Measurements from ENCODE around the gene MT3. TPM values are rescaled to one million over a fixed set of nuclear protein-coding genes. Genes with fewer than 3 reads are reported as not detected.

Gene MT3
- total and polyA plus RNA-seq, 9 of the 15 experiments (the other 6 are each of a cell fraction or from before 2014, with no cell fraction given), result not detected

DNA sequence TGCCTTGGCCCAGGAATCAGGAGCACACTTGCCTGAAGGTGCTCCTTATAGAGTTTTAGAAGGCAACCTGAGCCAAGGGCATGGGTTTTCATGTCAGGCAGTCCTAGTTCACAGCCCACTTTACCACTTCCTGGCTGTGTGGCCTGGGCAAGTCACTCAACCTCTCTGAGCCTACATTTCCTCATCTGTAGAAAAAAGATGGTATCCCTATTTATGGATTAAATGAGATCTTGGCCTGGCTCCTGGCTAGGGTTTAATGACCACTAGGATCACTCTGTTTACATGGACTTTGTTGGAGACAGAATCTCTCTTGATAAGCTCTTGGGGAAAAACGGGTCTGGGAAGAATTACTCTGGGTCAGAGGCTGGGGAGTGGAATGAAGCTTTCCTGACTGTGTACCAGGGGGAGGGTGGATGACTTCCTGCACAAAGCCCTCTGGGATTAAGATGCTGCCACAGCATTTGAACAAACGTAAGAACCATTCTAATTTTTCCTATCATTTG lies 21.3 kb downstream of the MT3 start:
- H3K27me3 ChIP-seq (ENCODE audit: control insufficient read depth in 2 of 2, insufficient read depth in 2 of 2, low read length in 2 of 2), result peaks cover 0 to 6% of the 10 kb centered on the region in 2 experiments; a peak in 2 of 5 replicates
- H4K20me1 ChIP-seq (replicated peaks; ENCODE audit: control insufficient read depth, insufficient read depth, low read length), result no peaks in the 10 kb centered on the region
- intact Hi-C loops (cut with micrococcal nuclease) (no loop called here), in situ Hi-C loops (cut with MboI) (no loop called here)
- peak overlapping the region; percentile 97 for H2AFZ ChIP-seq (ENCODE audit: low read depth, low read length)
- ChIA-PET POLR2A (interaction anchor here (0.6 to 0.8 kb wide), 2 partner anchors 79 to 227 kb away, joined by 3 read pairs; no protein-coding TSS in a partner anchor), CTCF (ENCODE audit: low intra/inter-chr PET ratio) (no interaction called here)
- no peak for FAIRE-seq
- H3K4me3 ChIP-seq, result no peak overlapping the region
- DNase-seq (ENCODE audit: extremely low read depth in 1 of 4, low spot score in 3 of 4), result no peak
- ATAC-seq, result no peak
- H3K79me2 ChIP-seq (ENCODE audit: control insufficient read depth, insufficient read depth, low read length), result no peaks in the 10 kb centered on the region
- H3K9me1 ChIP-seq (ENCODE audit: control insufficient read depth, insufficient read depth, low read length), result no peaks in the 10 kb centered on the region
- H3K9ac ChIP-seq (ENCODE audit: insufficient read depth in 1 of 2, low read depth in 2 of 2, low read length in 2 of 2), result no peak overlapping the region; a peak in 1 of 4 replicates
- H3K27ac ChIP-seq (ENCODE audit: extremely low read depth, low read depth, low read length), result no peak overlapping the region
- H3K36me3 ChIP-seq (ENCODE audit: control insufficient read depth, insufficient read depth, low read length), result no peaks in the 10 kb centered on the region
- no TSS peak for BruUV-seq (replicated peaks)
- H3K4me1 ChIP-seq (replicated peaks in 1 of 2; ENCODE audit: control insufficient read depth in 2 of 2, insufficient read depth in 2 of 2, low read length in 2 of 2), result peaks cover 27 to 29% of the 10 kb centered on the region in 2 experiments
- 43% methylated on average over 2 of the region's 2 CpGs for WGBS (ENCODE audit: insufficient coverage, low coverage, missing lambda C conversion rate)
- H3K4me2 ChIP-seq (ENCODE audit: insufficient read depth, low read length), result peak overlapping the region; percentile 78; the same call in 1 of the 2 replicates
- H3K9me3 ChIP-seq (replicated peaks; ENCODE audit: control insufficient read depth, insufficient read depth, low read depth, low read length), result no peaks in the 10 kb centered on the region
- TF ChIP-seq KAT2B (IDR thresholded peaks at IDR 0.05; ENCODE audit: low read depth, low read length) (no peak), KLF10 (CRISPR knock-in tag; IDR thresholded peaks at IDR 0.05) (no peak), TEAD4 (IDR thresholded peaks at IDR 0.05; ENCODE audit: low read length) (no peak), TEAD4 (CRISPR knock-in tag; IDR thresholded peaks at IDR 0.05; ENCODE audit: borderline replicate concordance) (no peak), RBM25 (IDR thresholded peaks at IDR 0.05; ENCODE audit: low read depth, low read length, severe bottlenecking) (peak; percentile 66), LCOR (CRISPR knock-in tag; IDR thresholded peaks at IDR 0.05) (no peak), MCM3 (IDR thresholded peaks at IDR 0.05) (no peak), WHSC1 (IDR thresholded peaks at IDR 0.05; ENCODE audit: low read length) (no peak)
- TF ChIP-seq, protein P1, sequence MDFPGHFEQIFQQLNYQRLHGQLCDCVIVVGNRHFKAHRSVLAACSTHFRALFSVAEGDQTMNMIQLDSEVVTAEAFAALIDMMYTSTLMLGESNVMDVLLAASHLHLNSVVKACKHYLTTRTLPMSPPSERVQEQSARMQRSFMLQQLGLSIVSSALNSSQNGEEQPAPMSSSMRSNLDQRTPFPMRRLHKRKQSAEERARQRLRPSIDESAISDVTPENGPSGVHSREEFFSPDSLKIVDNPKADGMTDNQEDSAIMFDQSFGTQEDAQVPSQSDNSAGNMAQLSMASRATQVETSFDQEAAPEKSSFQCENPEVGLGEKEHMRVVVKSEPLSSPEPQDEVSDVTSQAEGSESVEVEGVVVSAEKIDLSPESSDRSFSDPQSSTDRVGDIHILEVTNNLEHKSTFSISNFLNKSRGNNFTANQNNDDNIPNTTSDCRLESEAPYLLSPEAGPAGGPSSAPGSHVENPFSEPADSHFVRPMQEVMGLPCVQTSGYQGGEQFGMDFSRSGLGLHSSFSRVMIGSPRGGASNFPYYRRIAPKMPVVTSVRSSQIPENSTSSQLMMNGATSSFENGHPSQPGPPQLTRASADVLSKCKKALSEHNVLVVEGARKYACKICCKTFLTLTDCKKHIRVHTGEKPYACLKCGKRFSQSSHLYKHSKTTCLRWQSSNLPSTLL (IDR thresholded peaks at IDR 0.05), result no peak
- TF ChIP-seq, protein P2, sequence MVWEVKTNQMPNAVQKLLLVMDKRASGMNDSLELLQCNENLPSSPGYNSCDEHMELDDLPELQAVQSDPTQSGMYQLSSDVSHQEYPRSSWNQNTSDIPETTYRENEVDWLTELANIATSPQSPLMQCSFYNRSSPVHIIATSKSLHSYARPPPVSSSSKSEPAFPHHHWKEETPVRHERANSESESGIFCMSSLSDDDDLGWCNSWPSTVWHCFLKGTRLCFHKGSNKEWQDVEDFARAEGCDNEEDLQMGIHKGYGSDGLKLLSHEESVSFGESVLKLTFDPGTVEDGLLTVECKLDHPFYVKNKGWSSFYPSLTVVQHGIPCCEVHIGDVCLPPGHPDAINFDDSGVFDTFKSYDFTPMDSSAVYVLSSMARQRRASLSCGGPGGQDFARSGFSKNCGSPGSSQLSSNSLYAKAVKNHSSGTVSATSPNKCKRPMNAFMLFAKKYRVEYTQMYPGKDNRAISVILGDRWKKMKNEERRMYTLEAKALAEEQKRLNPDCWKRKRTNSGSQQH (CRISPR knock-in tag; IDR thresholded peaks at IDR 0.05), result no peak
- TF ChIP-seq, protein P3, sequence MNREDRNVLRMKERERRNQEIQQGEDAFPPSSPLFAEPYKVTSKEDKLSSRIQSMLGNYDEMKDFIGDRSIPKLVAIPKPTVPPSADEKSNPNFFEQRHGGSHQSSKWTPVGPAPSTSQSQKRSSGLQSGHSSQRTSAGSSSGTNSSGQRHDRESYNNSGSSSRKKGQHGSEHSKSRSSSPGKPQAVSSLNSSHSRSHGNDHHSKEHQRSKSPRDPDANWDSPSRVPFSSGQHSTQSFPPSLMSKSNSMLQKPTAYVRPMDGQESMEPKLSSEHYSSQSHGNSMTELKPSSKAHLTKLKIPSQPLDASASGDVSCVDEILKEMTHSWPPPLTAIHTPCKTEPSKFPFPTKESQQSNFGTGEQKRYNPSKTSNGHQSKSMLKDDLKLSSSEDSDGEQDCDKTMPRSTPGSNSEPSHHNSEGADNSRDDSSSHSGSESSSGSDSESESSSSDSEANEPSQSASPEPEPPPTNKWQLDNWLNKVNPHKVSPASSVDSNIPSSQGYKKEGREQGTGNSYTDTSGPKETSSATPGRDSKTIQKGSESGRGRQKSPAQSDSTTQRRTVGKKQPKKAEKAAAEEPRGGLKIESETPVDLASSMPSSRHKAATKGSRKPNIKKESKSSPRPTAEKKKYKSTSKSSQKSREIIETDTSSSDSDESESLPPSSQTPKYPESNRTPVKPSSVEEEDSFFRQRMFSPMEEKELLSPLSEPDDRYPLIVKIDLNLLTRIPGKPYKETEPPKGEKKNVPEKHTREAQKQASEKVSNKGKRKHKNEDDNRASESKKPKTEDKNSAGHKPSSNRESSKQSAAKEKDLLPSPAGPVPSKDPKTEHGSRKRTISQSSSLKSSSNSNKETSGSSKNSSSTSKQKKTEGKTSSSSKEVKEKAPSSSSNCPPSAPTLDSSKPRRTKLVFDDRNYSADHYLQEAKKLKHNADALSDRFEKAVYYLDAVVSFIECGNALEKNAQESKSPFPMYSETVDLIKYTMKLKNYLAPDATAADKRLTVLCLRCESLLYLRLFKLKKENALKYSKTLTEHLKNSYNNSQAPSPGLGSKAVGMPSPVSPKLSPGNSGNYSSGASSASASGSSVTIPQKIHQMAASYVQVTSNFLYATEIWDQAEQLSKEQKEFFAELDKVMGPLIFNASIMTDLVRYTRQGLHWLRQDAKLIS (CRISPR knock-in tag; IDR thresholded peaks at IDR 0.05), result no peak
- TF ChIP-seq, protein P4, sequence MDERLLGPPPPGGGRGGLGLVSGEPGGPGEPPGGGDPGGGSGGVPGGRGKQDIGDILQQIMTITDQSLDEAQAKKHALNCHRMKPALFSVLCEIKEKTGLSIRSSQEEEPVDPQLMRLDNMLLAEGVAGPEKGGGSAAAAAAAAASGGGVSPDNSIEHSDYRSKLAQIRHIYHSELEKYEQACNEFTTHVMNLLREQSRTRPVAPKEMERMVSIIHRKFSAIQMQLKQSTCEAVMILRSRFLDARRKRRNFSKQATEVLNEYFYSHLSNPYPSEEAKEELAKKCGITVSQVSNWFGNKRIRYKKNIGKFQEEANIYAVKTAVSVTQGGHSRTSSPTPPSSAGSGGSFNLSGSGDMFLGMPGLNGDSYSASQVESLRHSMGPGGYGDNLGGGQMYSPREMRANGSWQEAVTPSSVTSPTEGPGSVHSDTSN (CRISPR knock-in tag; IDR thresholded peaks at IDR 0.05; ENCODE audit: low read depth), result no peak
- TF ChIP-seq, protein P4 (tag; conservative IDR thresholded peaks at IDR 0.05; ENCODE audit: low read depth), result no peak
